Trophoblast cell (in vitro differentiated cells and primary cell): ENCODE data around the gene BRD3OS.

Source experiments
- DNase-seq, 2 donors: peaks; one replicate each; pipeline ENCODE4 v3.0.0-alpha.2; 2016
- H2AFZ ChIP-seq: 2 replicates; pipeline ENCODE4 v1.6.1; 2013; ENCODE audit warnings: low read length, moderate library complexity, mild to moderate bottlenecking; ENCODE audit not compliant: insufficient read depth, poor library complexity
- H2AK5ac ChIP-seq: 2 replicates; pipeline ENCODE4 v1.6.1; 2013; ENCODE audit warnings: mild to moderate bottlenecking, low read length
- H2BK120ac ChIP-seq: 2 replicates; pipeline ENCODE4 v1.6.1; 2013; ENCODE audit warnings: low read length, mild to moderate bottlenecking, moderate library complexity; ENCODE audit not compliant: insufficient read depth, poor library complexity
- H2BK12ac ChIP-seq: 2 replicates; pipeline ENCODE4 v1.6.1; 2013; ENCODE audit warnings: mild to moderate bottlenecking, low read length, moderate library complexity
- H2BK5ac ChIP-seq: 2 replicates; pipeline ENCODE4 v1.6.1; 2013; ENCODE audit warnings: low read length, low read depth, moderate library complexity, mild to moderate bottlenecking; ENCODE audit not compliant: poor library complexity
- H3K14ac ChIP-seq: 2 replicates; pipeline ENCODE4 v1.6.1; 2013; ENCODE audit warnings: mild to moderate bottlenecking, low read length
- H3K18ac ChIP-seq: 2 replicates; pipeline ENCODE4 v1.6.1; 2013; ENCODE audit warnings: mild to moderate bottlenecking, low read length
- H3K23ac ChIP-seq: 2 replicates; pipeline ENCODE4 v1.6.1; 2013; ENCODE audit warnings: low read length
- H3K27ac ChIP-seq: 2 replicates; pipeline ENCODE4 v1.5.1; 2013; ENCODE audit warnings: low read depth, mild to moderate bottlenecking, inconsistent platforms, low read length, moderate library complexity
- H3K27me3 ChIP-seq: 2 replicates; pipeline ENCODE4 v1.6.1; 2013; ENCODE audit warnings: inconsistent platforms, mild to moderate bottlenecking, low read length, moderate library complexity; ENCODE audit not compliant: insufficient read depth
- H3K36me3 ChIP-seq, 2 experiments: 1 replicate in 1 of 2; 2 replicates in 1 of 2; pipeline ENCODE4 v1.6.1; 2013; ENCODE audit warnings: low read length in 2 of 2, mild to moderate bottlenecking in 2 of 2, moderate library complexity in 1 of 2; ENCODE audit not compliant: insufficient read depth in 2 of 2, control insufficient read depth in 1 of 2
- H3K4ac ChIP-seq: 2 replicates; pipeline ENCODE4 v1.6.1; 2013; ENCODE audit warnings: low read depth, mild to moderate bottlenecking, low read length, moderate library complexity
- H3K4me1 ChIP-seq, 2 experiments: 1 replicate in 1 of 2; 2 replicates in 1 of 2; pipeline ENCODE4 v1.6.1; 2013; ENCODE audit warnings: low read length in 2 of 2, mild to moderate bottlenecking in 2 of 2, moderate library complexity in 1 of 2; ENCODE audit not compliant: insufficient read depth in 2 of 2, control insufficient read depth in 1 of 2
- H3K4me2 ChIP-seq: 2 replicates; pipeline ENCODE4 v1.6.1; 2013; ENCODE audit warnings: inconsistent platforms, mild to moderate bottlenecking, low read length, moderate library complexity
- H3K4me3 ChIP-seq: 2 replicates; pipeline ENCODE4 v1.5.1; 2013; ENCODE audit warnings: mild to moderate bottlenecking, low read depth, low read length, inconsistent platforms
- H3K79me1 ChIP-seq: one replicate; pipeline ENCODE4 v1.6.1; 2013; ENCODE audit warnings: low read length
- H3K79me2 ChIP-seq: 2 replicates; pipeline ENCODE4 v1.6.1; 2013; ENCODE audit warnings: low read length, mild to moderate bottlenecking; ENCODE audit not compliant: control insufficient read depth, insufficient read depth, poor library complexity
- H3K9ac ChIP-seq: 2 replicates; pipeline ENCODE4 v1.6.1; 2013; ENCODE audit warnings: mild to moderate bottlenecking, low read length
- H3K9me3 ChIP-seq: 2 replicates; pipeline ENCODE4 v1.6.1; 2013; ENCODE audit warnings: low read depth, mild to moderate bottlenecking, control low read depth, inconsistent platforms, low read length; ENCODE audit not compliant: insufficient read depth
- H4K12ac ChIP-seq: 2 replicates; pipeline ENCODE4 v1.6.1; 2013; ENCODE audit warnings: low read depth, mild to moderate bottlenecking, low read length, moderate library complexity
- H4K8ac ChIP-seq: 2 replicates; pipeline ENCODE4 v1.6.1; 2013; ENCODE audit warnings: low read depth, mild to moderate bottlenecking, low read length, moderate library complexity
- H4K91ac ChIP-seq: one replicate; pipeline ENCODE4 v1.6.1; 2013; ENCODE audit warnings: low read depth, mild to moderate bottlenecking, low read length, moderate library complexity
- WGBS: extraction: QIAGEN DNeasy Blood & Tissue Kit; methylation state at CpG from one replicate; pipeline ENCODE4 v1.1.7; 2013; ENCODE audit warnings: missing lambda C conversion rate; ENCODE audit not compliant: insufficient read length, insufficient coverage; ENCODE audit errors: extremely low coverage; 5-methylcytosine and 5-hydroxymethylcytosine counted together

Gene BRD3OS

DNA sequence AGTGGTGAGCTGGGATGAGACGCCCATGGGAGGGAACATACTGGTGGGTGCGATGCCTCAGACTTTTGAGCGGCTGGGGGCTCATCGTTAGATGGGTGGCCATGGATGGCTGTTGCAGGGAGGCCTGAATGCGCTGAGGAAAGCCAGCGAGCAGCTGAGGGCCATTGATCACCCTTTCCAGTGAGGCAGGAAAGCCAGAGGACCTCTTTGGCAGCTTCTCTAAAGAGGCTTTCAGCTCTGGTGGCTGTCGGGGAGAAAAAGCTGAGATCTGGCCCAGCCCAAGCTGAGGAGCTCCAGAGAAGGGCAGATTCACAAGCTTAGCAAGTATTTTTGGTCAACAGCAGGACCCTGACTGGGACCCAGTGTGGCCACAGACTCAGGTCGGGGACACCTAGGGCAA, 19.9 kb upstream of the BRD3OS start:
- Histone ChIP-seq H4K91ac (no peak overlapping the region), H3K4me3 (no peak overlapping the region), H3K4ac (no peak overlapping the region), H4K12ac (no peak overlapping the region), H2BK5ac (no peak overlapping the region), H3K79me1 (no peaks in the 10 kb centered on the region), H4K8ac (no peak overlapping the region), H3K18ac (no peak overlapping the region), H3K14ac (no peak overlapping the region), H3K23ac (no peak overlapping the region), H3K36me3 (no peaks in the 10 kb centered on the region), H3K4me2 (no peak overlapping the region), H2BK12ac (no peak overlapping the region), H2AFZ (no peak overlapping the region), H3K9ac (no peak overlapping the region), H2AK5ac (no peak overlapping the region), H3K9me3 (peaks cover 3% of the 10 kb centered on the region), H3K4me1 (no peaks in the 10 kb centered on the region), H3K79me2 (no peaks in the 10 kb centered on the region), H2BK120ac (no peak overlapping the region), H3K27me3 (no peaks in the 10 kb centered on the region), H3K27ac (no peak overlapping the region)
- no CpG with 5 or more reads among the region's 8 CpGs for WGBS
- DNase-seq = no peak

GRCh38 chr9:134007150-134007549, 18.1 kb upstream of the BRD3OS start:
- WGBS = no CpG with 5 or more reads among the region's 6 CpGs
- H2BK5ac ChIP-seq = no peak overlapping the region
- no peaks in the 10 kb centered on the region for H3K4me1 ChIP-seq
- H2AK5ac ChIP-seq = no peak overlapping the region
- H4K12ac ChIP-seq = no peak overlapping the region
- H3K36me3 ChIP-seq = no peaks in the 10 kb centered on the region
- no peak overlapping the region for H3K23ac ChIP-seq
- no peak overlapping the region for H2BK120ac ChIP-seq
- H3K4me2 ChIP-seq = no peak overlapping the region
- no peak overlapping the region for H3K4ac ChIP-seq
- H3K9me3 ChIP-seq = peaks cover 14% of the 10 kb centered on the region
- H3K79me2 ChIP-seq = no peaks in the 10 kb centered on the region
- no peak overlapping the region for H3K4me3 ChIP-seq
- H4K8ac ChIP-seq = no peak overlapping the region
- H3K9ac ChIP-seq = no peak overlapping the region
- no peak overlapping the region for H4K91ac ChIP-seq
- no peak overlapping the region for H3K18ac ChIP-seq
- no peaks in the 10 kb centered on the region for H3K27me3 ChIP-seq
- DNase-seq = no peak
- no peak overlapping the region for H3K14ac ChIP-seq
- no peak overlapping the region for H3K27ac ChIP-seq
- no peaks in the 10 kb centered on the region for H3K79me1 ChIP-seq
- no peak overlapping the region for H2AFZ ChIP-seq
- no peak overlapping the region for H2BK12ac ChIP-seq

DNA sequence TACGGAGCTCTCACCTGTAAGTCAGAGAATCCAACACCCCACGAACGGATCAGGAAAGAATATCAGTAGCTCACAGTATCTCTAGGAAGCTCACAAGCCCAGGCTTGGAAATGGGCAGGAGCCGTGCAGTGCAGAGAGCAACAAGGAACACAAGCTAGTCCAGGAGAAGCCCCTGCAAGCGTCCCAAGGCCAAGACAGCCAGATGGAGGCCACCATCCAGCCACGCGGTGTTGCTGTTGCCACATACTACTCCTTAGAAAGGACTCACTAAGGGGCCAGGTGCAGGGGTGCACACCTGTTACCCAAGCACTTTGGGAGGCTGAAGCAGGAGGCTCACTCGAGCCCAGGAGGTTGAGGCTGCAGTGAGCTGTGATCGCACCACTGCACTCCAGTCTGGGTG, 17.7 kb upstream of the BRD3OS start:
- no peak for DNase-seq
- Histone ChIP-seq H3K14ac (no peak overlapping the region), H3K4ac (no peak overlapping the region), H2BK12ac (no peak overlapping the region), H3K9me3 (peaks cover 14% of the 10 kb centered on the region), H3K27me3 (no peaks in the 10 kb centered on the region), H4K12ac (no peak overlapping the region), H4K8ac (no peak overlapping the region), H4K91ac (no peak overlapping the region), H3K4me2 (no peak overlapping the region), H3K18ac (no peak overlapping the region), H3K79me2 (no peaks in the 10 kb centered on the region), H3K4me1 (no peaks in the 10 kb centered on the region), H2AFZ (no peak overlapping the region), H3K27ac (no peak overlapping the region), H3K36me3 (no peaks in the 10 kb centered on the region), H3K4me3 (no peak overlapping the region), H2BK120ac (no peak overlapping the region), H3K23ac (no peak overlapping the region), H3K9ac (no peak overlapping the region), H3K79me1 (no peaks in the 10 kb centered on the region), H2AK5ac (no peak overlapping the region), H2BK5ac (no peak overlapping the region)
- WGBS = no CpG with 5 or more reads among the region's 9 CpGs

- H3K27me3 ChIP-seq = no peaks in the 10 kb centered on the region
- no peak overlapping the region for H3K27ac ChIP-seq
- H2AFZ ChIP-seq = no peak overlapping the region
- H3K79me1 ChIP-seq = no peaks in the 10 kb centered on the region
- no peak overlapping the region for H3K23ac ChIP-seq
- no CpG with 5 or more reads among the region's 20 CpGs for WGBS
- no peak overlapping the region for H4K12ac ChIP-seq
- no peaks in the 10 kb centered on the region for H3K79me2 ChIP-seq
- H4K91ac ChIP-seq = no peak overlapping the region
- H2BK12ac ChIP-seq = no peak overlapping the region
- H3K4ac ChIP-seq = no peak overlapping the region
- no peak overlapping the region for H4K8ac ChIP-seq
- H2AK5ac ChIP-seq = no peak overlapping the region
- H3K9ac ChIP-seq = no peak overlapping the region
- DNase-seq = no peak
- H3K18ac ChIP-seq = no peak overlapping the region
- peaks cover 15% of the 10 kb centered on the region for H3K9me3 ChIP-seq
- H3K36me3 ChIP-seq = no peaks in the 10 kb centered on the region
- no peak overlapping the region for H2BK5ac ChIP-seq
- H3K14ac ChIP-seq = no peak overlapping the region
- H2BK120ac ChIP-seq = no peak overlapping the region
- no peaks in the 10 kb centered on the region for H3K4me1 ChIP-seq
- no peak overlapping the region for H3K4me3 ChIP-seq
- no peak overlapping the region for H3K4me2 ChIP-seq
These were observed 14.7 kb upstream of the BRD3OS start for GRCh38 chr9:134010310-134011173.
